ENCODE data around the gene FER1L5. TPM values are rescaled to one million over a fixed set of nuclear protein-coding genes. Genes with fewer than 3 reads are reported as not detected.
"Not testable (repeated sequence)": the region's sequence is repeated elsewhere in the genome, so short reads cannot be mapped to it uniquely, and the experiment has no call there.

The FER1L5 gene
- total RNA-seq, 1 donor from 2014 or later: not detected

DNA sequence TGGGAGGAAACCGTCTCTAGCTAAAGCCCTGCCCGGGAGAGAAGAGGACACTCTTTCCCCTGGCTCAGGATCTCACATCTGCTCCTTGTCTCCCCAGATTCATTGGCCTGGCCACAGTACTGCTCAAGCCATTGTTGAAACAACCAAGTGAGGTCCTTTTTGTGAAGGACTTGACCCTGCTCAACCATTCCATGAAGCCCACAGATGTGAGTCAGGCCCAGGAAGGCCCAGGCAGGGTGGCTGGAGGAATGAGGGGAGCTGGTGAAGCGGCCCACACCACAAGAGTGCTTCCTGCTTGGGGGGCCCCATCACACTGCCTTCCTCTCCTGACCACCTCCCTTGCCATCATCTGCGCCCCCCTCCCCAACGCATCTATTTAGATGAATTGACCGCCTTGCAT, 5.1 kb downstream of the FER1L5 start:
- no peaks in the 10 kb centered on the region for H3K36me3 Mint-ChIP-seq (ENCODE audit: low read depth)
- peaks cover 21% of the 10 kb centered on the region for H3K27me3 Mint-ChIP-seq (ENCODE audit: insufficient read depth)
- no peak for DNase-seq (ENCODE audit: low spot score)
- no peak overlapping the region for H3K27ac Mint-ChIP-seq
- H3K4me3 Mint-ChIP-seq: no peak overlapping the region
- intact Hi-C loops (cut with micrococcal nuclease): no loop called here
- no peaks in the 10 kb centered on the region for H3K4me1 Mint-ChIP-seq (ENCODE audit: low read depth)
- no peaks in the 10 kb centered on the region for H3K9me3 Mint-ChIP-seq

DNA sequence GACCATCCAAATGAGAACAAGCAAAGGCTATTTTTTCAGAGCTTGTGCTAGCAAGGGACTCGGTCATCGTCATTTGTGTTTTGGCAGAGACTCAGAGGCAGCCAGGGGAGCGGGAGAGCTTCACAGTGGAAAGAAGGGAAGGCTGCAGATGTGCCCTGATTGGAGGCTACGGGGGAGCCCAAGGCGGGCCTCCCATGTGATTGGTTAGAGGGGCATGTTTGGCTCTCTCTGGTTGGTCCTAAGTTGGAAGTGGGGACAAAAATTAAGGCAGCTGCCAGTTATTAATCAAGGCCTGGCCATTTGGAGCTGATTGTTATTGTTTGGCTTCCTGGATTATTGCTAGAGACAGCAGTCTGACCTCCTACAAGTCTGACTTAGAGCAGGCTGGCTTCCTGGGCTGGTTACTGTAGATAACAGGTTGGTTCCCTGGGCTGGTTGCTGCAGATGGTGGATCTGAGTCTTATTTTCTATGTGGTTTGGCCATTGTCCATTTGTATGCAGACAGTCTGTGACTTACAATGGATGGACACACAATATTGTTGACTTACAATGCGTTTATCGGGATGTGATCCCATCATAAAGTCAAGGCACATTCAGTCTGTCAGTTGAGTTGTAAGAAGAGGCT, 5.9 kb downstream of the FER1L5 start:
- H3K36me3 Mint-ChIP-seq (ENCODE audit: low read depth): no peaks in the 10 kb centered on the region
- H3K4me1 Mint-ChIP-seq (ENCODE audit: low read depth): no peaks in the 10 kb centered on the region
- peaks cover 21% of the 10 kb centered on the region for H3K27me3 Mint-ChIP-seq (ENCODE audit: insufficient read depth)

GRCh38 chr2:96649342-96649741, 6.8 kb downstream of the FER1L5 start:
- Mint-ChIP-seq H3K36me3 (ENCODE audit: low read depth) (no peaks in the 10 kb centered on the region), H3K27ac (no peak overlapping the region), H3K4me3 (no peak overlapping the region), H3K27me3 (ENCODE audit: insufficient read depth) (peaks cover 17% of the 10 kb centered on the region), H3K9me3 (no peaks in the 10 kb centered on the region), H3K4me1 (ENCODE audit: low read depth) (no peaks in the 10 kb centered on the region)
- intact Hi-C loops (cut with micrococcal nuclease): no loop called here
- DNase-seq (ENCODE audit: low spot score): no peak

More for the DNA sequence above, 5.9 kb downstream of the FER1L5 start:
- H3K27ac Mint-ChIP-seq: no peak overlapping the region
- no peak overlapping the region for H3K4me3 Mint-ChIP-seq
- no peaks in the 10 kb centered on the region for H3K9me3 Mint-ChIP-seq
- intact Hi-C loops (cut with micrococcal nuclease): no loop called here
- DNase-seq (ENCODE audit: low spot score): no peak

DNA sequence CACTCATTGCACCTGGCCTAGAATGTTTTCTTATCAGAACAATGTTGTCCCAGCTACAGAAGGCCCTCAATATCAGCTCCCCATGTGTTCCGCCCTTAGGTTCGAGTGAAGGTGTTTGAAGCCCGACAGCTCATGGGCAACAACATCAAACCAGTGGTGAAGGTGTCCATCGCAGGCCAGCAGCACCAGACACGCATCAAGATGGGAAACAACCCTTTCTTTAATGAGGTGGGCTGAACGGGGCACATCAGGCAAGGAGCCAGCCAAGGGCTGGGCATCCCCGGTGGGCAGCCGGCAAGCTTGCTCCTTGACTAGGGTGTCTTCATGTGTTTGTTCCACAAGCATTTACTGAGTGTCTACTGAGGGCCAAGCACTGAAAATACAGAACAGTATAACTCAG, 9.2 kb downstream of the FER1L5 start:
- no peak for DNase-seq (ENCODE audit: low spot score)
- Mint-ChIP-seq H3K4me1 (ENCODE audit: low read depth) (no peaks in the 10 kb centered on the region), H3K36me3 (ENCODE audit: low read depth) (no peaks in the 10 kb centered on the region), H3K27me3 (ENCODE audit: insufficient read depth) (peaks cover 9% of the 10 kb centered on the region), H3K27ac (no peak overlapping the region), H3K4me3 (no peak overlapping the region), H3K9me3 (no peaks in the 10 kb centered on the region)
- intact Hi-C loops (cut with micrococcal nuclease): no loop called here

GRCh38 chr2:96654791-96655190, 12.2 kb downstream of the FER1L5 start:
- DNase-seq (ENCODE audit: low spot score); intact Hi-C loops (cut with micrococcal nuclease); H3K36me3 Mint-ChIP-seq (ENCODE audit: low read depth); H3K9me3 Mint-ChIP-seq; H3K27ac Mint-ChIP-seq; H3K4me1 Mint-ChIP-seq (ENCODE audit: low read depth); H3K4me3 Mint-ChIP-seq: not testable (repeated sequence)
- H3K27me3 Mint-ChIP-seq (ENCODE audit: insufficient read depth): peaks cover 10% of the 10 kb centered on the region

DNA sequence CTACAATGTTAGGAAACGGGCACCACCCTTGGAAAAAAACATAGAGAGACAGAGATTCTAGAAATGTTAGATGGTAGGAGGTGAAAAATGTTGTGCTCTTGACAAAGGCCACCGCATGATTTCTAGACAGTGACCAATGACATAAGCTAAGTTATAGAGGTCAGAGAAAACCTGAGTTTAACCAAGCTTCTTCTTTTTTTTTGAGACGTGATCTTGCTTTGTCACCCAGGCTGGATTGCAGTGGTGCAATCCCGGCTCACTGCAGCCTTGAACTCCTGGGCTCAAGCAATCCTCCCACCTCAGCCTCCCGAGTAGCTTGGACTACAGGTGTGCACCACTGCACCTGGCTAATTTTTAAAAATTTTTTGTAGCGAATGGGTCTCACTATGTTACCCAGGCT, 13.0 kb downstream of the FER1L5 start:
- no peak overlapping the region for H3K27ac Mint-ChIP-seq
- DNase-seq (ENCODE audit: low spot score): no peak
- no peaks in the 10 kb centered on the region for H3K9me3 Mint-ChIP-seq
- intact Hi-C loops (cut with micrococcal nuclease): no loop called here
- H3K4me3 Mint-ChIP-seq: no peak overlapping the region
- no peaks in the 10 kb centered on the region for H3K4me1 Mint-ChIP-seq (ENCODE audit: low read depth)
- H3K36me3 Mint-ChIP-seq (ENCODE audit: low read depth): no peaks in the 10 kb centered on the region
- peaks cover 10% of the 10 kb centered on the region for H3K27me3 Mint-ChIP-seq (ENCODE audit: insufficient read depth)

- no peaks in the 10 kb centered on the region for H3K9me3 Mint-ChIP-seq
- H3K27ac Mint-ChIP-seq: no peak overlapping the region
- H3K36me3 Mint-ChIP-seq (ENCODE audit: low read depth): no peaks in the 10 kb centered on the region
- no peak for DNase-seq (ENCODE audit: low spot score)
- H3K4me1 Mint-ChIP-seq (ENCODE audit: low read depth): no peaks in the 10 kb centered on the region
- intact Hi-C loops (cut with micrococcal nuclease): no loop called here
- peaks cover 7% of the 10 kb centered on the region for H3K27me3 Mint-ChIP-seq (ENCODE audit: insufficient read depth)
- H3K4me3 Mint-ChIP-seq: no peak overlapping the region
These were observed 14.0 kb downstream of the FER1L5 start for GRCh38 chr2:96656540-96656939.

DNA sequence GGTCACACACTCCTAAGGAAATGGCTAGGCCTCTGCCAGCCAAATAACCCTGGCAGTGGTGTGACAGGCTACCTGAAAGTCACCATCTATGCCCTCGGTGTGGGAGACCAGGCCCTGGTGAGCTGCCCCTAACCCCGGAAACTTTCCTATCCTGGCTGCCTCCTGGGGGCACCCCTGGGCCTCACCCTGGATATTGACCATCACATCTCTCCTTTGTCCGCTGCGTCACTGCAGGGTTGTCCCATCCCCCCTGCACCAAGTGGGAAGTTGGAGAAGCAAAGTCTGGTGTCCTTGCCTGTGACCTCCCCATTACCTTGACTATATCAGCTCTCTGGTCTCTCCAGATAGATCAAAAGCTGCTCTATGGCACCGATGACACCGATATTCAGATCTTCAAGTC, 18.8 kb downstream of the FER1L5 start:
- H3K9me3 Mint-ChIP-seq: no peaks in the 10 kb centered on the region
- intact Hi-C loops (cut with micrococcal nuclease): no loop called here
- H3K27me3 Mint-ChIP-seq (ENCODE audit: insufficient read depth): peaks cover 2% of the 10 kb centered on the region
- no peak for DNase-seq (ENCODE audit: low spot score)
- no peaks in the 10 kb centered on the region for H3K4me1 Mint-ChIP-seq (ENCODE audit: low read depth)
- no peak overlapping the region for H3K4me3 Mint-ChIP-seq
- H3K27ac Mint-ChIP-seq: no peak overlapping the region
- no peaks in the 10 kb centered on the region for H3K36me3 Mint-ChIP-seq (ENCODE audit: low read depth)

GRCh38 chr2:96662360-96662759, 19.8 kb downstream of the FER1L5 start:
- Mint-ChIP-seq H3K27ac (no peak overlapping the region), H3K4me3 (no peak overlapping the region), H3K27me3 (ENCODE audit: insufficient read depth) (peaks cover 2% of the 10 kb centered on the region), H3K9me3 (no peaks in the 10 kb centered on the region), H3K36me3 (ENCODE audit: low read depth) (no peaks in the 10 kb centered on the region), H3K4me1 (ENCODE audit: low read depth) (no peaks in the 10 kb centered on the region)
- intact Hi-C loops (cut with micrococcal nuclease): no loop called here
- no peak for DNase-seq (ENCODE audit: low spot score)

DNA sequence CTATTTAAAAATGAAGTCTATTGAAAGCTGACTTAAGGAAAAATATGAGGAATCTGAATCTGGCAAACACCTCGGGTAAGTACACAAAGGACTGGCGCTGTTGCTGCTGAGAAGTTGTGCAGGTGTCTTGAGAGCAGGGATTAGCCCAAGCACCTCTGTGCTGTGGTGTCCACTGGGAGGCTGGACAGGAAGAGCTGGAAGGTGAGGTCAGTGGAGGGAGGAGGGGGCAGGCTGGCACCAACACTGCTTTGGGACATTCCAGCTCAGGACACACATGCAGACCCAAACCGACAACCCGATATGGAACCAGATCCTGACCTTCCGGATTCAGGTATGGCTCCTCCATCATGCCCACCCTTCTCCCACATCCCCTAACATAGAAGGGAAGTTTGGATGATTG, 20.6 kb downstream of the FER1L5 start:
- DNase-seq (ENCODE audit: low spot score): no peak
- H3K4me1 Mint-ChIP-seq (ENCODE audit: low read depth): no peaks in the 10 kb centered on the region
- H3K27me3 Mint-ChIP-seq (ENCODE audit: insufficient read depth): peaks cover 2% of the 10 kb centered on the region
- H3K36me3 Mint-ChIP-seq (ENCODE audit: low read depth): no peaks in the 10 kb centered on the region
- no peak overlapping the region for H3K4me3 Mint-ChIP-seq
- H3K27ac Mint-ChIP-seq: no peak overlapping the region
- H3K9me3 Mint-ChIP-seq: no peaks in the 10 kb centered on the region
- intact Hi-C loops (cut with micrococcal nuclease): no loop called here

- no peak overlapping the region for H3K4me3 Mint-ChIP-seq
- no peaks in the 10 kb centered on the region for H3K4me1 Mint-ChIP-seq (ENCODE audit: low read depth)
- H3K27ac Mint-ChIP-seq: no peak overlapping the region
- no peaks in the 10 kb centered on the region for H3K27me3 Mint-ChIP-seq (ENCODE audit: insufficient read depth)
- no peaks in the 10 kb centered on the region for H3K9me3 Mint-ChIP-seq
- no peak for DNase-seq (ENCODE audit: low spot score)
- no peaks in the 10 kb centered on the region for H3K36me3 Mint-ChIP-seq (ENCODE audit: low read depth)
- intact Hi-C loops (cut with micrococcal nuclease): no loop called here
These were observed 21.3 kb downstream of the FER1L5 start for GRCh38 chr2:96663829-96664228.

- Mint-ChIP-seq H3K9me3 (no peaks in the 10 kb centered on the region), H3K4me3 (no peak overlapping the region), H3K27me3 (ENCODE audit: insufficient read depth) (no peaks in the 10 kb centered on the region), H3K27ac (no peak overlapping the region), H3K4me1 (ENCODE audit: low read depth) (no peaks in the 10 kb centered on the region), H3K36me3 (ENCODE audit: low read depth) (no peaks in the 10 kb centered on the region)
- DNase-seq (ENCODE audit: low spot score): no peak
- intact Hi-C loops (cut with micrococcal nuclease): no loop called here
These were observed 21.9 kb downstream of the FER1L5 start for GRCh38 chr2:96664366-96664925.

DNA sequence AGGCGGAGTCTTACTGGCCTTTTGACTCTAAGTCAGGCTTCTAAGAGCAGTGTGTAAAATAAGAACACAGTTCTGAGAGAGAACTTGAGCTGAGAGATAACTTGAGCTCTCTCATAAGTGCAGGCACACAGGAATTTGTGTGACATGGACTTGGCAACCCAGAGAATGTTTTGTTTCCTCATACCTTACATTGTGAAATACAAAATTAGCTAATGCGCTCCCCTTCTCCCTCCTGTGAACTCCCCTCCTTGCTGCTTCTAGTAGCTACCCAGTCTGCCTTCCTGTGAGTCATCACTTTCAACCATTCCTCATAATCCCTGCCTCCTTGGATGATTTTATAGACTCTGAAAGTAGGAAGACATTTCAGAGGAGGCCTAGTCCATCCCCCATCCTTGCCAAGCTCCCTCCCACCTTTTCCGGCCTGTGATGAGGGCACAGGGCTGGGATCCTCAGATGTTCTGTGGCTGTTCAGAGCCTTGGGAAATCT, 22.6 kb downstream of the FER1L5 start:
- no peak overlapping the region for H3K27ac Mint-ChIP-seq
- intact Hi-C loops (cut with micrococcal nuclease): no loop called here
- H3K4me1 Mint-ChIP-seq (ENCODE audit: low read depth): no peaks in the 10 kb centered on the region
- H3K36me3 Mint-ChIP-seq (ENCODE audit: low read depth): no peaks in the 10 kb centered on the region
- H3K9me3 Mint-ChIP-seq: no peaks in the 10 kb centered on the region
- H3K27me3 Mint-ChIP-seq (ENCODE audit: insufficient read depth): no peaks in the 10 kb centered on the region
- H3K4me3 Mint-ChIP-seq: no peak overlapping the region
- DNase-seq (ENCODE audit: low spot score): no peak

DNA sequence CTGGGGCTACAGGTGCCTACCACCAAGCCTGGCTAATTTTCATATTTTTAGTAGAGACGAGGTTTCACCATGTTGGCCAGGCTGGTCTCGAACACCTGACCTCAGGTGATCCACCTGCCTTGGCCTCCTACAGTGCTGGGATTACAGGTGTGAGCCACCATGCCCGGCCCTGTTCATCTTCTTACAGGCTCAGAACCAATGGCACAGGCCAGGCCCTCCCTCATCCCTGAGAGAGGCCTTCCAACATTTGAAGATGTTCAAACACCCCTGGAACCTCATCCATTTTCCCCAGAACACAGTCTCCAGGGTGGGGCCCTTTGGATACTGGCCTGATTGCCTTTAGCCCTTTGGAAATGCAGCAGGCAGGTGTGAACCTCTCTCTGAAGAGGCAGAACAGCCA, 23.2 kb downstream of the FER1L5 start:
- H3K36me3 Mint-ChIP-seq (ENCODE audit: low read depth); H3K9me3 Mint-ChIP-seq; H3K27me3 Mint-ChIP-seq (ENCODE audit: insufficient read depth); H3K4me3 Mint-ChIP-seq; intact Hi-C loops (cut with micrococcal nuclease); H3K4me1 Mint-ChIP-seq (ENCODE audit: low read depth); H3K27ac Mint-ChIP-seq; DNase-seq (ENCODE audit: low spot score): not testable (repeated sequence)

Measured in activated T-helper 1 cell treated with anti-CD3 and anti-CD28 coated beads, Interleukin-12 subunit alpha, Interleukin-12 subunit beta, Interleukin-2, Interleukin-4 antibody, amounts not matched to agents 30 ng/mL and 10 ng/mL and 1 ng/mL, durations not matched to agents 14 hours and 24 hours and 36 hours (primary cell).